ENCODE measurements around the gene LRRC1. TPM values are rescaled to one million over a fixed set of nuclear protein-coding genes. Genes with fewer than 3 reads are reported as not detected.

Gene LRRC1
- total and polyA plus RNA-seq, 2 donors (not counting 1 experiment from before 2014, with no cell fraction given) = 3.4 to 8.9 TPM

GRCh38 chr6:53831936-53832660 is 37.3 kb downstream of the LRRC1 start:
- H3K9me3 Mint-ChIP-seq (ENCODE audit: insufficient read depth) = no peaks in the 10 kb centered on the region
- peaks cover 10% of the 10 kb centered on the region for H3K4me1 Mint-ChIP-seq
- no peak overlapping the region for H3K27ac ChIP-seq (ENCODE audit: low read length in 2 of 2)
- no CpG with 5 or more reads among the region's 6 CpGs for WGBS (ENCODE audit: insufficient coverage)
- no peaks in the 10 kb centered on the region for H3K36me3 ChIP-seq (replicated peaks in 1 of 2; ENCODE audit: control extremely low read depth in 1 of 2, control insufficient read depth in 1 of 2, extremely low read depth in 1 of 2, insufficient read depth in 2 of 2, low read length in 1 of 2)
- ATAC-seq (ENCODE audit: low read depth) = no peak
- peaks cover 19% of the 10 kb centered on the region for H3K79me2 ChIP-seq (ENCODE audit: control insufficient read depth, insufficient read depth, low read length)
- H3K4me3 Mint-ChIP-seq = no peak overlapping the region
- ChIA-PET CTCF (no interaction called here), POLR2A (no interaction called here)
- H3K9me3 ChIP-seq (ENCODE audit: control extremely low read depth in 1 of 3, control insufficient read depth in 2 of 3, insufficient read depth in 1 of 3, low read length in 2 of 3) = no peaks in the 10 kb centered on the region
- TF ChIP-seq, protein P1, sequence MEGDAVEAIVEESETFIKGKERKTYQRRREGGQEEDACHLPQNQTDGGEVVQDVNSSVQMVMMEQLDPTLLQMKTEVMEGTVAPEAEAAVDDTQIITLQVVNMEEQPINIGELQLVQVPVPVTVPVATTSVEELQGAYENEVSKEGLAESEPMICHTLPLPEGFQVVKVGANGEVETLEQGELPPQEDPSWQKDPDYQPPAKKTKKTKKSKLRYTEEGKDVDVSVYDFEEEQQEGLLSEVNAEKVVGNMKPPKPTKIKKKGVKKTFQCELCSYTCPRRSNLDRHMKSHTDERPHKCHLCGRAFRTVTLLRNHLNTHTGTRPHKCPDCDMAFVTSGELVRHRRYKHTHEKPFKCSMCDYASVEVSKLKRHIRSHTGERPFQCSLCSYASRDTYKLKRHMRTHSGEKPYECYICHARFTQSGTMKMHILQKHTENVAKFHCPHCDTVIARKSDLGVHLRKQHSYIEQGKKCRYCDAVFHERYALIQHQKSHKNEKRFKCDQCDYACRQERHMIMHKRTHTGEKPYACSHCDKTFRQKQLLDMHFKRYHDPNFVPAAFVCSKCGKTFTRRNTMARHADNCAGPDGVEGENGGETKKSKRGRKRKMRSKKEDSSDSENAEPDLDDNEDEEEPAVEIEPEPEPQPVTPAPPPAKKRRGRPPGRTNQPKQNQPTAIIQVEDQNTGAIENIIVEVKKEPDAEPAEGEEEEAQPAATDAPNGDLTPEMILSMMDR (IDR thresholded peaks at IDR 0.05) = no peak
- TF ChIP-seq EZH2 (IDR thresholded peaks at IDR 0.05; ENCODE audit: borderline replicate concordance, insufficient read depth, low read depth, low read length, poor library complexity, severe bottlenecking) = no peak
- H3K4me3 ChIP-seq (ENCODE audit: control extremely low read depth in 1 of 5, extremely low read depth in 1 of 5, insufficient read depth in 1 of 5, low read depth in 2 of 5, low read length in 4 of 5) = no peak overlapping the region
- no peaks in the 10 kb centered on the region for H3K27me3 ChIP-seq (replicated peaks in 1 of 4; ENCODE audit: control extremely low read depth in 1 of 4, control insufficient read depth in 3 of 4, insufficient read depth in 4 of 4, low read length in 3 of 4)
- H3K4me2 ChIP-seq (replicated peaks; ENCODE audit: low read depth, low read length, poor library complexity, severe bottlenecking) = no peak overlapping the region
- no peaks in the 10 kb centered on the region for H3K4me1 ChIP-seq (ENCODE audit: control insufficient read depth in 2 of 2, insufficient read depth in 2 of 2, low read length in 2 of 2)
- intact Hi-C loops (cut with micrococcal nuclease) = no loop called here
- no peak overlapping the region for H2AFZ ChIP-seq (ENCODE audit: insufficient read depth, low read depth, low read length, poor library complexity, severe bottlenecking)
- H3K27ac Mint-ChIP-seq = no peak overlapping the region
- H4K20me1 ChIP-seq (ENCODE audit: control insufficient read depth, insufficient read depth, low read length, poor library complexity, severe bottlenecking) = no peaks in the 10 kb centered on the region
- H3K27me3 Mint-ChIP-seq = no peaks in the 10 kb centered on the region
- DNase-seq = no peak
- no peak overlapping the region for H3K9ac ChIP-seq (ENCODE audit: low read length)

GRCh38 chr6:53833155-53833554 is 38.4 kb downstream of the LRRC1 start:
- Histone ChIP-seq H2AFZ (ENCODE audit: insufficient read depth, low read depth, low read length, poor library complexity, severe bottlenecking) (no peak overlapping the region), H3K79me2 (ENCODE audit: control insufficient read depth, insufficient read depth, low read length) (peaks cover 10% of the 10 kb centered on the region), H3K9ac (ENCODE audit: low read length) (no peak overlapping the region), H3K9me3 (ENCODE audit: control extremely low read depth in 1 of 3, control insufficient read depth in 2 of 3, insufficient read depth in 1 of 3, low read length in 2 of 3) (no peaks in the 10 kb centered on the region), H3K4me2 (replicated peaks; ENCODE audit: low read depth, low read length, poor library complexity, severe bottlenecking) (no peak overlapping the region), H3K27me3 (replicated peaks in 1 of 4; ENCODE audit: control extremely low read depth in 1 of 4, control insufficient read depth in 3 of 4, insufficient read depth in 4 of 4, low read length in 3 of 4) (no peaks in the 10 kb centered on the region), H4K20me1 (ENCODE audit: control insufficient read depth, insufficient read depth, low read length, poor library complexity, severe bottlenecking) (no peaks in the 10 kb centered on the region), H3K4me3 (ENCODE audit: control extremely low read depth in 1 of 5, extremely low read depth in 1 of 5, insufficient read depth in 1 of 5, low read depth in 2 of 5, low read length in 4 of 5) (no peak overlapping the region), H3K4me1 (ENCODE audit: control insufficient read depth in 2 of 2, insufficient read depth in 2 of 2, low read length in 2 of 2) (no peaks in the 10 kb centered on the region), H3K27ac (ENCODE audit: low read length in 2 of 2) (no peak overlapping the region), H3K36me3 (replicated peaks in 1 of 2; ENCODE audit: control extremely low read depth in 1 of 2, control insufficient read depth in 1 of 2, extremely low read depth in 1 of 2, insufficient read depth in 2 of 2, low read length in 1 of 2) (no peaks in the 10 kb centered on the region)
- CTCF ChIA-PET = no interaction called here
- peaks cover 14% of the 10 kb centered on the region for H3K4me1 Mint-ChIP-seq
- DNase-seq (no peak), ATAC-seq (ENCODE audit: low read depth) (no peak)
- no peak overlapping the region for H3K4me3 Mint-ChIP-seq
- H3K27me3 Mint-ChIP-seq = no peaks in the 10 kb centered on the region
- POLR2A ChIA-PET = no interaction called here
- TF ChIP-seq, protein P1 (IDR thresholded peaks at IDR 0.05) = no peak
- no peak for TF ChIP-seq EZH2 (IDR thresholded peaks at IDR 0.05; ENCODE audit: borderline replicate concordance, insufficient read depth, low read depth, low read length, poor library complexity, severe bottlenecking)
- intact Hi-C loops (cut with micrococcal nuclease) = no loop called here
- H3K27ac Mint-ChIP-seq = no peak overlapping the region
- no peaks in the 10 kb centered on the region for H3K9me3 Mint-ChIP-seq (ENCODE audit: insufficient read depth)
